Sigmoid colon (tissue), 4 donors: ENCODE results near the gene HRH2.

Source experiments
- CTCF ChIP-seq, 4 experiments: fragments of 450-650 bp in 3 of 4; fragments of 200-600 bp in 1 of 4; IDR thresholded peaks; one replicate each; pipeline ENCODE4 v1.5.1; 2016 to 2019; ENCODE audit warnings: antibody characterized with exemption in 4 of 4, mild to moderate bottlenecking in 3 of 4, moderate library complexity in 2 of 4
- EP300 ChIP-seq, 4 donors: sonication (generic); formaldehyde crosslinking; IDR thresholded peaks; one replicate each; pipeline ENCODE4 v1.6.1; 2017; ENCODE audit warnings: antibody characterized with exemption in 4 of 4
- POLR2A ChIP-seq, 2 donors: fragments of 450-650 bp; IDR thresholded peaks; one replicate each; pipeline ENCODE4 v1.6.1; 2016; ENCODE audit warnings: antibody characterized with exemption in 2 of 2, mild to moderate bottlenecking in 2 of 2, moderate library complexity in 2 of 2

- TF ChIP-seq CTCF (IDR thresholded peaks at IDR 0.05) = no peak
- no peak for TF ChIP-seq POLR2A (IDR thresholded peaks at IDR 0.05)
- TF ChIP-seq EP300 (IDR thresholded peaks at IDR 0.05) = no peak
These were observed 37.3 kb upstream of the HRH2 start for GRCh38 chr5:175620527-175620926.
